DND-41 (cell line): Measurements from ENCODE around the gene B3GALT6.
"Not testable (repeated sequence)": the region's sequence is repeated elsewhere in the genome, so short reads cannot be mapped to it uniquely, and the experiment has no call there.

Experiments used
- ATAC-seq: fragments of 200-7000 bp; cut with Tn5 transposase; 3 replicates; pipeline ENCODE4 v1.9.1; 2021; ENCODE audit warnings: low read depth; ENCODE audit not compliant: insufficient read depth
- DNase-seq: peaks from one replicate; pipeline ENCODE4 v3.0.0-alpha.2; 2020
- H2AFZ ChIP-seq: 2 replicates; pipeline ENCODE4 v1.6.0; 2012; ENCODE audit warnings: low read depth, low read length
- H3K27ac ChIP-seq: 2 replicates; pipeline ENCODE4 v1.5.1; 2012; ENCODE audit warnings: low read length, inconsistent platforms
- H3K27me3 ChIP-seq: fragments of 200-600 bp; sonication (generic); 2 replicates; pipeline ENCODE4 v1.6.0; 2012; ENCODE audit warnings: low read length, mild to moderate bottlenecking, inconsistent platforms; ENCODE audit not compliant: insufficient read depth, poor library complexity
- H3K36me3 ChIP-seq: 2 replicates; pipeline ENCODE4 v1.5.1; 2012; ENCODE audit warnings: low read length, inconsistent platforms; ENCODE audit not compliant: insufficient read depth
- H3K4me1 ChIP-seq: 2 replicates; pipeline ENCODE4 v1.5.1; 2012; ENCODE audit warnings: mild to moderate bottlenecking, low read length; ENCODE audit not compliant: insufficient read depth
- H3K4me2 ChIP-seq: 2 replicates; pipeline ENCODE4 v1.6.0; 2012; ENCODE audit warnings: mild to moderate bottlenecking, moderate library complexity, low read length, inconsistent platforms; ENCODE audit not compliant: insufficient read depth
- H3K4me3 ChIP-seq, 2 experiments: fragments of 200-600 bp in 1 of 2; shearing (Covaris generic) in 1 of 2; 2 replicates each; pipeline ENCODE4 v1.5.1; 2012 to 2016; ENCODE audit warnings: inconsistent platforms in 2 of 2, low read length in 2 of 2, mild to moderate bottlenecking in 2 of 2, low read depth in 1 of 2, moderate library complexity in 1 of 2
- H3K79me2 ChIP-seq: 2 replicates; pipeline ENCODE4 v1.6.0; 2012; ENCODE audit warnings: low read length, inconsistent platforms; ENCODE audit not compliant: insufficient read depth
- H3K9ac ChIP-seq: 2 replicates; pipeline ENCODE4 v1.6.0; 2012; ENCODE audit warnings: low read depth, mild to moderate bottlenecking, inconsistent platforms, low read length, moderate library complexity
- H3K9me3 ChIP-seq: 2 replicates; pipeline ENCODE4 v1.5.1; 2012; ENCODE audit warnings: low read length, moderate library complexity, mild to moderate bottlenecking, inconsistent platforms; ENCODE audit not compliant: insufficient read depth, severe bottlenecking
- H4K20me1 ChIP-seq: 2 replicates; pipeline ENCODE4 v1.6.0; 2012; ENCODE audit warnings: low read length; ENCODE audit not compliant: insufficient read depth
- EZH2 ChIP-seq: IDR thresholded peaks from 3 replicates; pipeline ENCODE4 v1.6.1; 2012; ENCODE audit warnings: borderline replicate concordance, low read depth, mild to moderate bottlenecking, moderate library complexity, low read length, inconsistent platforms; ENCODE audit not compliant: severe bottlenecking
- TF ChIP-seq, protein P1 (sequence below): IDR thresholded peaks from 2 replicates; pipeline ENCODE4 v1.5.1; 2012; ENCODE audit warnings: borderline replicate concordance, low read length, moderate library complexity, mild to moderate bottlenecking; ENCODE audit not compliant: poor library complexity, severe bottlenecking; ENCODE audit errors: extremely low read depth

Gene B3GALT6

DNA sequence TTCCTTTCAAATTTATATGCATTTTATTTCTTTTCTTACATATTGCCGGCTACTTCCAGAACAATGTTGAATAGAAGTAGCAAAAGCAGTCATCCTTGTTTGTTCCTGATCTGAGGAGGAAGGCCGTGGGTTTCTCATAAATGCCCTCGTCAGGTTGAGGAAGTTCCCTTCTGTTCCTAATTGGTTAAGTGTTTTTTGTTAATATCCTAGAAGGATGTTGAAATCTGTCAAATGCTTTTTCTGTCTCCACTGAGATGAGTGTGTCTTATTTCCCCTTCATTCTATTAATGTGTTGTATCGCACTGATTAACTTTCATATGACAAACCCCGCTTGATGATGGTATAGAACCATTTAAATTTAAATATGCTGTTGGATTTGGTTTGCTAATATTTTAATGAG lies 42.9 kb upstream of the B3GALT6 start:
- no peak for ATAC-seq
- DNase-seq, result no peak
- Histone ChIP-seq H3K9me3 (no peaks in the 10 kb centered on the region), H3K4me2 (no peak overlapping the region), H2AFZ (no peak overlapping the region), H4K20me1 (no peaks in the 10 kb centered on the region), H3K4me1 (no peaks in the 10 kb centered on the region), H3K79me2 (no peaks in the 10 kb centered on the region), H3K9ac (no peak overlapping the region), H3K27ac (no peak overlapping the region), H3K36me3 (no peaks in the 10 kb centered on the region), H3K27me3 (no peaks in the 10 kb centered on the region), H3K4me3 (no peak overlapping the region)
- TF ChIP-seq EZH2, result no peak
- TF ChIP-seq, protein P1, sequence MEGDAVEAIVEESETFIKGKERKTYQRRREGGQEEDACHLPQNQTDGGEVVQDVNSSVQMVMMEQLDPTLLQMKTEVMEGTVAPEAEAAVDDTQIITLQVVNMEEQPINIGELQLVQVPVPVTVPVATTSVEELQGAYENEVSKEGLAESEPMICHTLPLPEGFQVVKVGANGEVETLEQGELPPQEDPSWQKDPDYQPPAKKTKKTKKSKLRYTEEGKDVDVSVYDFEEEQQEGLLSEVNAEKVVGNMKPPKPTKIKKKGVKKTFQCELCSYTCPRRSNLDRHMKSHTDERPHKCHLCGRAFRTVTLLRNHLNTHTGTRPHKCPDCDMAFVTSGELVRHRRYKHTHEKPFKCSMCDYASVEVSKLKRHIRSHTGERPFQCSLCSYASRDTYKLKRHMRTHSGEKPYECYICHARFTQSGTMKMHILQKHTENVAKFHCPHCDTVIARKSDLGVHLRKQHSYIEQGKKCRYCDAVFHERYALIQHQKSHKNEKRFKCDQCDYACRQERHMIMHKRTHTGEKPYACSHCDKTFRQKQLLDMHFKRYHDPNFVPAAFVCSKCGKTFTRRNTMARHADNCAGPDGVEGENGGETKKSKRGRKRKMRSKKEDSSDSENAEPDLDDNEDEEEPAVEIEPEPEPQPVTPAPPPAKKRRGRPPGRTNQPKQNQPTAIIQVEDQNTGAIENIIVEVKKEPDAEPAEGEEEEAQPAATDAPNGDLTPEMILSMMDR, result no peak

- Histone ChIP-seq H3K27me3 (no peaks in the 10 kb centered on the region), H3K9me3 (no peaks in the 10 kb centered on the region)
Measured at GRCh38 chr1:1191734-1192133, 40.3 kb upstream of the B3GALT6 start.

GRCh38 chr1:1194723-1195122 lies 37.3 kb upstream of the B3GALT6 start:
- H2AFZ ChIP-seq, result no peak overlapping the region
- H3K4me3 ChIP-seq, result no peak overlapping the region
- no peaks in the 10 kb centered on the region for H3K36me3 ChIP-seq
- no peaks in the 10 kb centered on the region for H3K4me1 ChIP-seq
- no peaks in the 10 kb centered on the region for H3K79me2 ChIP-seq
- no peaks in the 10 kb centered on the region for H4K20me1 ChIP-seq
- TF ChIP-seq, protein P1, result no peak
- no peak for TF ChIP-seq EZH2
- no peaks in the 10 kb centered on the region for H3K9me3 ChIP-seq
- DNase-seq (no peak), ATAC-seq (no peak)
- H3K27ac ChIP-seq, result no peak overlapping the region
- no peaks in the 10 kb centered on the region for H3K27me3 ChIP-seq
- no peak overlapping the region for H3K9ac ChIP-seq
- no peak overlapping the region for H3K4me2 ChIP-seq

More at GRCh38 chr1:1191734-1192133, 40.3 kb upstream of the B3GALT6 start:
- DNase-seq (no peak), ATAC-seq (no peak)
- no peak for TF ChIP-seq EZH2
- TF ChIP-seq, protein P1, result no peak
- no peaks in the 10 kb centered on the region for H4K20me1 ChIP-seq
- no peaks in the 10 kb centered on the region for H3K79me2 ChIP-seq
- H3K36me3 ChIP-seq, result no peaks in the 10 kb centered on the region
- H3K27ac ChIP-seq, result no peak overlapping the region
- H3K4me1 ChIP-seq, result no peaks in the 10 kb centered on the region
- H3K4me2 ChIP-seq, result no peak overlapping the region
- H3K4me3 ChIP-seq, result no peak overlapping the region
- no peak overlapping the region for H3K9ac ChIP-seq
- H2AFZ ChIP-seq, result no peak overlapping the region

DNA sequence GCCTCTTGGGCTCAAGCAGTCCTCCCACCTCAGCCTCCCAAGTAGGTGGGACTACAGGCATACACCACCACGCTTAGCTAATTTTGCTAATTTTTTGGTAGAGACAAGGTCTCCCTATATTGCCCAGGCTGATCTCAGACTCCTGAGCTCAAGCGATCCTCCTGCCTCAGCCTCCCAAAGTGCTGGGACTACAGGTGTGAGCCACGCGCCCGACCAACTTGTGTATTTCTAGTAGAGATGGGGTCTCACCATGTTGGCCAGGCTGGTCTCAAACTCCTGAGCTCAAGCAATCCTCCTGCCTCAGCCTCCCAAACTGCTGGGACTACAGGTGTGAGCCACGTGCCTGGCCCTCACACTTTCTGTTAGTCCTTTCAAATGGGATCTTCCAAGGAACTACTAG lies 36.3 kb upstream of the B3GALT6 start:
- H3K27ac ChIP-seq, H3K27me3 ChIP-seq, H3K4me2 ChIP-seq, ATAC-seq, H3K36me3 ChIP-seq, H3K79me2 ChIP-seq, H3K9ac ChIP-seq, H4K20me1 ChIP-seq, H3K4me1 ChIP-seq, H2AFZ ChIP-seq, H3K4me3 ChIP-seq, DNase-seq, H3K9me3 ChIP-seq: not testable (repeated sequence)
